ENCODE measurements around the gene BRAF. TPM values are rescaled to one million over a fixed set of nuclear protein-coding genes. Genes with fewer than 3 reads are reported as not detected.
"Not testable (repeated sequence)": the region's sequence is repeated elsewhere in the genome, so short reads cannot be mapped to it uniquely, and the experiment has no call there.

BRAF gene
- total RNA-seq, 1 donor from 2014 or later: 54.7 TPM

DNA sequence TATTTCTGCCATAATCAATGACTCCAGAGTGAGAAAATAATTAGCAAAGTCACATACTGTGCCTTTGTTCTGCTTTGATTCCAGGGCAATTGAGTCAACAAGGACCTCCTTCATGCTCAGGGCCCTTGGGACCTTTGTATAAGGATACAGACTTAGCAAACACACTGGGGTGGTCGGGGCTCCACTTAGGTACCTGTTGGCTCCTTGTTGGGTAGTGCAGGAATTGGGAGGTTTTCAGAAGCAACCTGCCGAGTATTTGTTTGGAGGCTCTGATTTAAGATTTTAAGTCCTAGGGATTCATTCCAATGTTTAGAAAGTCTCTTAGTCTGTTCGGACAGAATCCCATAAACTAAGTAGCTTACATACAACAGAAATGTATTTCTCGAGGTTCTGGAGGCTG lies 249.0 kb downstream of the BRAF start:
- intact Hi-C loops (cut with DNase I): no loop called here
- DNase-seq (ENCODE audit: low spot score) (no peak), ATAC-seq (no peak)

DNA sequence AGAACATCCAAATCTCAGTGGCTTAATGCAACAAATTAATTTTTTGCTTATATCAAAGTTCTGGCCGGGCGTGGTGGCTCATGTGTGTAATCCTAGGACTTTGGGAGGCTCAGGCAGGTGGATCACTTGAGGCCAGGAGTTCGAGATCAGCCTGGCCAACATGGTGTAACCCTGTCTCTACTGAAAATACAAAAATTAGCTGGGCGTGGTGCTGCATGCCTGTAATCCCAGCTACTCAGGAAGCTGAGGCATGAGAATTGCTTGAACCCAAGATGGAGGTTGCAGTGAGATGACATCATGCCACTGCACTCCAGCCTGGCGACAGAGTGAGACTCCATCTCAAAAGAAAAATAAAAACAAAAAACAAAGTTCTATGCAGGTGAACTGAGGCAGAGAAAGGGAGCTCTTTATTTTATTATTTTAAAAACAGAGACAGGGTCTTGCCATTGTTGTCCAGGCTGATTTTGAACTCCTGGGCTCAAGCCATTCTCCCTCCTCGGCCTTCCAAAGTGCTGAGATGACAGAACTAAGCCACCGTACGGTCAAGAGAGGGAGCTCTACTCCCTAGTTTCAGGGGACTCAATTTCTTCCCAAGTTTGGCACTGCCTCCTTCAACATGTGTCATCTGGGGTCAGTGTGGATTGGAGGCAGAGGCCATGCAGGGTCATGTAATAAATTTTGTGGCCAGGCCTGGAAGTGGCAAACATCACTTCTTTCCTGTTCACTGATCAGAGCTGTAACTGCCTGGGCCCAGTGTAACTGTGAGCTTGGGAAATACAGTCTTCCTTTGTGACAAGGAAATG lies 249.6 kb downstream of the BRAF start:
- peak; percentile 55 for DNase-seq (ENCODE audit: low spot score)
- peak; percentile 68 for ATAC-seq
- intact Hi-C loops (cut with DNase I): no loop called here

DNA sequence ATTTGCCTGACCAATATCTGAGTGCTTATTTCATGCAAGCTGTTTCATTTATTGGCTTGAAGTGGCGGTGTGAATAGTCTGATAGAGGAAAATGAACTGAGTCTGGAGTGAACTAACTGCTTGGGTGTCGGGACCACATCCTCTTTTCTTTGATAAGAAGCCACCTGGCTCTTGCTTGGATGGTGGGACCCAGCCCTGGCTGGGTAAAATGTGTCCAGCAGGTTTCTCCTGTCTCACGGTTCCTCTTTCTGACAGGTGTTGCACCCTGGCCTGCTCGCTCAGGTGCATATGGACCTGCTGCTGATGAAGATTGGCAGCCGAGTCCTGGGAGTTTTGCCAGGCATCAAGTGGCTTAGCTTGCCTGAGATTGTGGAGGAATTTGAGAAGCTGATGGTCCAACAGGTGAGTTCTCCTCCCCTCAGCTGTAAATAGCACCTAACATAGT lies 250.4 kb downstream of the BRAF start:
- intact Hi-C loops (cut with DNase I): no loop called here
- ATAC-seq (no peak), DNase-seq (ENCODE audit: low spot score) (peak; percentile 47)

DNA sequence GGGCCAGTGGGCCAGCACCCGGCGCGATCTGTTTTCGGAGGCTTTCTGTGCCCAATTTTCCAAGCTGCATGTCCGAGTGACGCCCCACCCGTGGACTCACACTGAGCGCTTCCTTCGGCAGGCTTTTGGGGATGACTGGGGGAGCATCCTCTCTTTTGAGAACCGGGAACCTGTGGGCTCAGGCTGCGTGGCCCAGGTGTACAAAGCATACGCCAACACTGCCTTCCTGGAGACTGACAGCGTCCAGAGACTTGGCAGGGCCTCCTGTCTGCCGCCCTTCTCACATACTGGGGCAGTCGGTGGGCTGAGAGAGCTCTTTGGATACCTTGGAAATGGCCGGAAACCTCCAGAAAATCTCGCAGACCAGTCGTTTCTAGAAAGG lies 251.0 kb downstream of the BRAF start:
- intact Hi-C loops (cut with DNase I): no loop called here
- ATAC-seq (peak; percentile 29), DNase-seq (ENCODE audit: low spot score) (no peak)

DNA sequence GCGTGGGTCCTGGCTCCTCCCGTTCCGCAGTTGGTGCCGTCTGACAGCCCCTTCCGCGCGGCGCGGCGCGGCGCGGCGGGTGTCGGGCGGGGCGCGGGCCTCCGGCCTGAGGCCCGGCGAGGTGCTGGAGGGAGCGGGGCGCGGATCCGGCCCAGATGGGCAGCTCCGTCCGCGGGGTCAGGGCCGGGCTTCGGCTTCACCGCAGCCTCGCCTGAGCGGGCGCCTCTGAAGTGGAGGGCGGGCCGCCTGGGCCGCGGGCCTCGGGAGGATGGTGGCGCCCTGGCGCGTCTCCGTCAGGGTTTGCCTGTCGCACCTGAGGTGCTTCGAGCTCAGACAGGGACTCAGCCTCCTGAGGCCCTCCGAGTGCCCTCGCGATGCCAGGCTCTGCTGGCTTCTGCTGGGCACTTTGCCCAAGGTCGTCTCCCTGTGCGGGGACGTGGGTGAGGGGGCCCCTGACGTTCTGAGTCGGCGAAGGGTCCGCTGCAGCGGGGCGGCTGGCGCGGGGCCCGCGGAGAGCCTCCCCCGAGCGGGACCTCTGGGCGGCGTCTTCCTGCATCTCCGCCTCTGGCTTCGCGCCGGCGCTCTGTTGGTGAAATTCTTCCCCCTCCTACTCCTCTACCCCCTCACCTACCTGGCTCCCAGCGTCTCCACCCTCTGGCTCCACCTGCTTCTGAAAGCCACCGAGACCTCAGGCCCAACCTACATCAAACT lies 251.5 kb downstream of the BRAF start:
- DNase-seq (ENCODE audit: low spot score): peak; percentile 71
- peak; percentile 51 for ATAC-seq
- intact Hi-C loops (cut with DNase I): no loop called here

DNA sequence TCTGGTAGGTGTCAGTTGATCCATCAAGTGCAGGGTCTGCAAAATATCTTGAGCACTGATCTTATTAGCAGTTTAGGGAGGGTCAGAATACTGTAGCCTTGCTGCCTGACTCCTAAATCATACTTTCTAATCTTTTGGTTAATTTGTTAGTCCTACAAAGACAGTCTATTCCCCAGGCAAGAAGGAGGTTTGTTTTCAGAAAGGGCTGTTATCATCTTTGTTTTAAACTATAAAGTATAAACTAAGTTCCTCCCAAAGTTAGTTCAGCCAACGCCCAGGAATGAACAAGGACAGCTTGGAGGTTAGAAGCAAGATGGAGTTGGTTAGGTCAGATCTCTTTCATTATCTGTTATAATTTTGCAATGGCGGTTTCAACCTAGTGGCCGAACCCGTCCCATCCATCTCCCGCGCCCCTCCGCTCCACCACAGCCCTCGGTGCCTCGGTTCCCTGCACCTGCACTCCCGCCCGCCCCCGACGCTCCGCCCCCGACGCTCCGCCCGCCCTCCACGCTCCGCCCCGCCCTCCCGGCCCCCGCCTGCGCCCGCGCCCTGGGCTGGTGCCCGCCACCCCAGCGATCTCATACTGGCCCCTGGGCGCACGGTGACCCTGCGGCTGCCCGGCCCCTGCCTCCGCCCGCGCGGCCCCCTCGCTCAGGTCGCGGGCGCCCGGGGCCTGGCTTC lies 252.2 kb downstream of the BRAF start, which contains the start of gene ADCK2:
TSS of gene ADCK2 (plus strand) at position 564 of the 681 bp plus-strand sequence. CDS start 386 bp downstream, outside the sequence.
- DNase-seq (ENCODE audit: low spot score): peak; percentile 69
- peak; percentile 49 for ATAC-seq
- intact Hi-C loops (cut with DNase I): no loop called here

DNA sequence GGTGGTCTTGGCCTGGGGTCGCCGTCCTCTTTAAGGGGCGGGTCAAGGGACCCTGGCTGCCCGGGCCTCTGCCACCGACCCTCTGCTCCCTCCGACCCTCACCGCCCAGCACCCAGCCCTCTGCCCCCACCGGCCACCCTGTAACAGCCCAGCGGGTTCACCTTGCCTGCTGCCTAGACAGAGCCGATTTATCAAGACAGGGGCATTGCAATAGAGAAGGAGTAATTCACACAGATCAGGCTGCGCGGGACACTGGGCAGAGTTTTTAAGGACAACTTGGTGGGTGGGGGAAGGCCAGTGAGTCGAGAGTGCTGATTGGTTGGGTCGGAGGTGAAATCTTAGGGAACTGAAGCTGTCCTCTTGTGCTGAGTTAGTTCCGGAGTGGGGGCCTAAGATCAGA lies 252.8 kb downstream of the BRAF start:
- peak; percentile 54 for DNase-seq (ENCODE audit: low spot score)
- intact Hi-C loops (cut with DNase I): no loop called here
- no peak for ATAC-seq

DNA sequence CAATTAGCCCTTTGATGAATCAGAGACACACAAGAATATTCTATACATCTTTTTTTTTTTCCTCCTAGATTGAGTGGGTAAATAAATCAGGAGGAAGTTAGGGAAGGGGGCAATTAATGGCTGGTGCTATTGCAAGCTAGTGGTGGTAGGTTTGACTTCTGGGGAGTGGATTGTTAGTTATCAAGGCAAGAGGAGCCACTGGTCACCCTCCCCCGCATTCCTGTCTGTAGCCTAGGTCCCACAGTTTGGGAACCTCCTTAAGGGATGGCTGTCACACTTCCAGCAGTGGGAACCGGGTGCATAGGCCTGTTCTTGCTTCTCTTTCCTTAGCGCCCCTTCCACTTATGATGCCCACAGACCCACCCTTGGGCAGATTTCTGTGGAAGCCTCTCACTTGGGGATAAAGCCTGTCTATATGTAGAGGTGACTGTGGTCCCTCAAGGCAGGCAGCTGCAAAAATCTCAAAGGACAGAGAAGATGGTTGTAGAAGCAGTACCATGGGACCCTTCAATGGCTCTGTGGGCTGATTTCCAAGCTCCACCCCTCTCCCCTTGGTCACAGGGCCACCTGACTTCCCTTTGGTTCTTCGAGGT lies 254.3 kb downstream of the BRAF start:
- intact Hi-C loops (cut with DNase I): no loop called here
- DNase-seq (ENCODE audit: low spot score) (peak; percentile 28), ATAC-seq (no peak)

DNA sequence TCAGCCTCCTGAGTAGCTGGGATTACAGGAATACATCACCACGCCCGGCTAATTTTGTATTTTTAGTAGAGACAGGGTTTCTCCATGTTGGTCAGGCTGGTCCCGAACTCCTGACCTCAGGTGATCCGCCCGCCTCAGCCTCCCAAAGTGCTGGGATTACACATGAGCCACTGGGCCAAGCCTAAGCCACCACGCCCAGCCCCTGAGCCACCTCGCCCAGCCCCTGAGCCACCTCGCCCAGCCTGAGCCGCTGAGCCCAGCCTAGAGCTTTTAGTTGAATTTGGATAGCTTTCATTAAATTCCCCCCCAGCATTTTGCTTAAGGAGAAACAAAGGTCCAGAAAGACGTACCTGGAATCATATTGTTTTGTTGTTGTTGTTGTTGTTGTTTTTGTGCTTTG lies 254.9 kb downstream of the BRAF start:
- intact Hi-C loops (cut with DNase I); ATAC-seq: not testable (repeated sequence)
- DNase-seq (ENCODE audit: low spot score): peak; percentile 28

DNA sequence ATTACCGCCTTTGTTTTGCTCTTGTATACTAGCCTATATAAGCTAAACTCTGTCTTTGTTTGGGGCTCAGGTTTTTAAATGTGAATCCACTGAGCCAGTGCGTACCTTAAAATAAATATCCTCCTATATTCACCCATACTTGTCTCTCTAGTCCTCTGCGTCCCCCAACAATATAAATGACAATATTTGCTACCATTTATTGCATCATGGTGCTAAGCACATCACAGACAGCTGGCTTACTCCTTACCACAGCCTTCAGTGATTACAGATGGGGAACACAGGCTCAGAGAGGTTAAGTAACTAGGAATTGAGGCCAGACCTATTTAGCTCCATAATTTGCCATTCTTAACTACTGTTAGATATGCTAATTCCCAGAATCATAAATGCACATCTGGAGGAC lies 255.4 kb downstream of the BRAF start:
- ATAC-seq (no peak), DNase-seq (ENCODE audit: low spot score) (no peak)
- intact Hi-C loops (cut with DNase I): no loop called here

Other genes with a start within 250 kb of the BRAF start
- 119 TPM for gene NDUFB2, start 228.2 kb downstream of the BRAF start, total RNA-seq
- 23.2 TPM for gene MRPS33, start 90.0 kb upstream of the BRAF start, total RNA-seq
- gene TMEM178B, start 149.1 kb upstream of the BRAF start, total RNA-seq: 1.1 TPM